ENCODE measurements around the gene ENPP4. TPM values are rescaled to one million over a fixed set of nuclear protein-coding genes. Genes with fewer than 3 reads are reported as not detected.

Gene ENPP4
- total RNA-seq, 1 experiment from 2014 or later = 5.4 TPM

- TF ChIP-seq TCF7L2 (IDR thresholded peaks at IDR 0.05; ENCODE audit: low read depth, low read length) = no peak
- TF ChIP-seq POLR2AphosphoS5 (IDR thresholded peaks at IDR 0.05; ENCODE audit: low read depth, low read length) = no peak
- TF ChIP-seq SIN3A (IDR thresholded peaks at IDR 0.05; ENCODE audit: borderline replicate concordance, insufficient read depth, low read depth, low read length) = no peak
- Histone ChIP-seq H3K4me1 (ENCODE audit: control insufficient read depth, insufficient read depth, low read length) (no peaks in the 10 kb centered on the region), H3K27me3 (ENCODE audit: control insufficient read depth, insufficient read depth, low read length) (no peaks in the 10 kb centered on the region), H3K36me3 (ENCODE audit: control insufficient read depth, insufficient read depth, low read length) (no peaks in the 10 kb centered on the region), H3K4me3 (ENCODE audit: low read depth in 2 of 2, low read length in 2 of 2) (no peak overlapping the region), H3K9me3 (ENCODE audit: control insufficient read depth, insufficient read depth, low read depth, low read length) (no peaks in the 10 kb centered on the region), H3K27ac (ENCODE audit: low read length) (no peak overlapping the region)
- CTCF ChIA-PET = no interaction called here
- DNase-seq (ENCODE audit: low read depth, low spot score) (no peak), ATAC-seq (no peak)
- POLR2A ChIA-PET = no interaction called here
- intact Hi-C loops (cut with micrococcal nuclease; ENCODE audit: unreplicated experiment) = no loop called here
- in situ Hi-C loops (cut with HindIII; ENCODE audit: low pct_unique_long_range_greater_than_20kb, low sequenced_read_pairs) = no loop called here
- BruUV-seq (replicated peaks) = no TSS peak
Measured at GRCh38 chr6:46113370-46113769, 16.4 kb upstream of the ENPP4 start.

- intact Hi-C loops (cut with micrococcal nuclease; ENCODE audit: unreplicated experiment) = no loop called here
- no peak overlapping the region for H3K27ac ChIP-seq (ENCODE audit: low read length)
- DNase-seq (ENCODE audit: low read depth, low spot score) (no peak), ATAC-seq (no peak)
- no peaks in the 10 kb centered on the region for H3K27me3 ChIP-seq (ENCODE audit: control insufficient read depth, insufficient read depth, low read length)
- no peaks in the 10 kb centered on the region for H3K4me1 ChIP-seq (ENCODE audit: control insufficient read depth, insufficient read depth, low read length)
- no peaks in the 10 kb centered on the region for H3K9me3 ChIP-seq (ENCODE audit: control insufficient read depth, insufficient read depth, low read depth, low read length)
- CTCF ChIA-PET = no interaction called here
- H3K4me3 ChIP-seq (ENCODE audit: low read depth in 2 of 2, low read length in 2 of 2) = no peak overlapping the region
- no peaks in the 10 kb centered on the region for H3K36me3 ChIP-seq (ENCODE audit: control insufficient read depth, insufficient read depth, low read length)
- POLR2A ChIA-PET = no interaction called here
- TF ChIP-seq TCF7L2 (IDR thresholded peaks at IDR 0.05; ENCODE audit: low read depth, low read length) = no peak
- no peak for TF ChIP-seq POLR2AphosphoS5 (IDR thresholded peaks at IDR 0.05; ENCODE audit: low read depth, low read length)
- no peak for TF ChIP-seq CTCF (IDR thresholded peaks at IDR 0.05)
- TF ChIP-seq, protein P1, sequence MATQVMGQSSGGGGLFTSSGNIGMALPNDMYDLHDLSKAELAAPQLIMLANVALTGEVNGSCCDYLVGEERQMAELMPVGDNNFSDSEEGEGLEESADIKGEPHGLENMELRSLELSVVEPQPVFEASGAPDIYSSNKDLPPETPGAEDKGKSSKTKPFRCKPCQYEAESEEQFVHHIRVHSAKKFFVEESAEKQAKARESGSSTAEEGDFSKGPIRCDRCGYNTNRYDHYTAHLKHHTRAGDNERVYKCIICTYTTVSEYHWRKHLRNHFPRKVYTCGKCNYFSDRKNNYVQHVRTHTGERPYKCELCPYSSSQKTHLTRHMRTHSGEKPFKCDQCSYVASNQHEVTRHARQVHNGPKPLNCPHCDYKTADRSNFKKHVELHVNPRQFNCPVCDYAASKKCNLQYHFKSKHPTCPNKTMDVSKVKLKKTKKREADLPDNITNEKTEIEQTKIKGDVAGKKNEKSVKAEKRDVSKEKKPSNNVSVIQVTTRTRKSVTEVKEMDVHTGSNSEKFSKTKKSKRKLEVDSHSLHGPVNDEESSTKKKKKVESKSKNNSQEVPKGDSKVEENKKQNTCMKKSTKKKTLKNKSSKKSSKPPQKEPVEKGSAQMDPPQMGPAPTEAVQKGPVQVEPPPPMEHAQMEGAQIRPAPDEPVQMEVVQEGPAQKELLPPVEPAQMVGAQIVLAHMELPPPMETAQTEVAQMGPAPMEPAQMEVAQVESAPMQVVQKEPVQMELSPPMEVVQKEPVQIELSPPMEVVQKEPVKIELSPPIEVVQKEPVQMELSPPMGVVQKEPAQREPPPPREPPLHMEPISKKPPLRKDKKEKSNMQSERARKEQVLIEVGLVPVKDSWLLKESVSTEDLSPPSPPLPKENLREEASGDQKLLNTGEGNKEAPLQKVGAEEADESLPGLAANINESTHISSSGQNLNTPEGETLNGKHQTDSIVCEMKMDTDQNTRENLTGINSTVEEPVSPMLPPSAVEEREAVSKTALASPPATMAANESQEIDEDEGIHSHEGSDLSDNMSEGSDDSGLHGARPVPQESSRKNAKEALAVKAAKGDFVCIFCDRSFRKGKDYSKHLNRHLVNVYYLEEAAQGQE (IDR thresholded peaks at IDR 0.05; ENCODE audit: insufficient read depth in 1 of 2, low read depth in 2 of 2, low read length in 1 of 2) = no peak
- no peak for TF ChIP-seq SIN3A (IDR thresholded peaks at IDR 0.05; ENCODE audit: borderline replicate concordance, insufficient read depth, low read depth, low read length)
- in situ Hi-C loops (cut with HindIII; ENCODE audit: low pct_unique_long_range_greater_than_20kb, low sequenced_read_pairs) = no loop called here
- BruUV-seq (replicated peaks) = no TSS peak
Measured at GRCh38 chr6:46115634-46116033, 14.2 kb upstream of the ENPP4 start.

GRCh38 chr6:46116289-46116688 lies 13.5 kb upstream of the ENPP4 start:
- Histone ChIP-seq H3K4me1 (ENCODE audit: control insufficient read depth, insufficient read depth, low read length) (no peaks in the 10 kb centered on the region), H3K36me3 (ENCODE audit: control insufficient read depth, insufficient read depth, low read length) (no peaks in the 10 kb centered on the region), H3K27ac (ENCODE audit: low read length) (no peak overlapping the region), H3K27me3 (ENCODE audit: control insufficient read depth, insufficient read depth, low read length) (no peaks in the 10 kb centered on the region), H3K9me3 (ENCODE audit: control insufficient read depth, insufficient read depth, low read depth, low read length) (no peaks in the 10 kb centered on the region), H3K4me3 (ENCODE audit: low read depth in 2 of 2, low read length in 2 of 2) (no peak overlapping the region)
- CTCF ChIA-PET = no interaction called here
- TF ChIP-seq, protein P1 (IDR thresholded peaks at IDR 0.05; ENCODE audit: insufficient read depth in 1 of 2, low read depth in 2 of 2, low read length in 1 of 2) = no peak
- no peak for TF ChIP-seq CTCF (IDR thresholded peaks at IDR 0.05)
- no peak for TF ChIP-seq POLR2AphosphoS5 (IDR thresholded peaks at IDR 0.05; ENCODE audit: low read depth, low read length)
- no peak for TF ChIP-seq SIN3A (IDR thresholded peaks at IDR 0.05; ENCODE audit: borderline replicate concordance, insufficient read depth, low read depth, low read length)
- no peak for TF ChIP-seq TCF7L2 (IDR thresholded peaks at IDR 0.05; ENCODE audit: low read depth, low read length)
- no peak for ATAC-seq
- BruUV-seq (replicated peaks) = no TSS peak
- intact Hi-C loops (cut with micrococcal nuclease; ENCODE audit: unreplicated experiment) = no loop called here
- no peak for DNase-seq (ENCODE audit: low read depth, low spot score)
- POLR2A ChIA-PET = no interaction called here
- in situ Hi-C loops (cut with HindIII; ENCODE audit: low pct_unique_long_range_greater_than_20kb, low sequenced_read_pairs) = no loop called here

Measured in Panc1 (cell line).